ENCODE results near the gene HIF3A.

The HIF3A gene

GRCh38 chr19:46349311-46349993 lies 52.6 kb downstream of the HIF3A start:
- Mint-ChIP-seq H3K36me3 (ENCODE audit: insufficient read depth) (peaks cover 19% of the 10 kb centered on the region), H3K4me1 (ENCODE audit: low read depth in 2 of 2) (peaks cover 54 to 58% of the 10 kb centered on the region in 2 donors)
- ATAC-seq (replicated peaks), result no peak

GRCh38 chr19:46350029-46350757 lies 53.4 kb downstream of the HIF3A start:
- DNase-seq (peak in 1 of 3 experiments; percentile 22), ATAC-seq (replicated peaks) (no peak)
- Mint-ChIP-seq H3K4me3 (peak overlapping the region; percentile 79 to 81), H3K27me3 (no peaks in the 10 kb centered on the region), H3K9me3 (no peaks in the 10 kb centered on the region), H3K36me3 (ENCODE audit: insufficient read depth) (peaks cover 19% of the 10 kb centered on the region), H3K27ac (peak overlapping the region; percentile 89 to 93), H3K4me1 (ENCODE audit: low read depth in 2 of 2) (peaks cover 56 to 60% of the 10 kb centered on the region in 2 donors)

More at GRCh38 chr19:46349311-46349993, 52.6 kb downstream of the HIF3A start:
- H3K27ac Mint-ChIP-seq, result peak overlapping the region; percentile 89 to 93
- H3K4me3 Mint-ChIP-seq, result peak overlapping the region; percentile 79 to 81
- no peaks in the 10 kb centered on the region for H3K9me3 Mint-ChIP-seq
- no peaks in the 10 kb centered on the region for H3K27me3 Mint-ChIP-seq
- no peak for DNase-seq

- ATAC-seq (replicated peaks) (peak; percentile 48), DNase-seq (peak in 1 of 3 experiments; percentile 24)
Observed at GRCh38 chr19:46350758-46351159, 53.9 kb downstream of the HIF3A start.

GRCh38 chr19:46351241-46352041 lies 54.6 kb downstream of the HIF3A start:
- peak overlapping the region; percentile 79 to 81 for H3K4me3 Mint-ChIP-seq
- H3K27ac Mint-ChIP-seq, result peak overlapping the region; percentile 89 to 93
- DNase-seq (no peak), ATAC-seq (replicated peaks) (no peak)
- no peaks in the 10 kb centered on the region for H3K9me3 Mint-ChIP-seq
- H3K4me1 Mint-ChIP-seq (ENCODE audit: low read depth in 2 of 2), result peaks cover 60 to 61% of the 10 kb centered on the region in 2 donors
- H3K36me3 Mint-ChIP-seq (ENCODE audit: insufficient read depth), result peaks cover 14% of the 10 kb centered on the region
- no peaks in the 10 kb centered on the region for H3K27me3 Mint-ChIP-seq

More at GRCh38 chr19:46350758-46351159, 53.9 kb downstream of the HIF3A start:
- H3K9me3 Mint-ChIP-seq, result no peaks in the 10 kb centered on the region
- H3K4me1 Mint-ChIP-seq (ENCODE audit: low read depth in 2 of 2), result peaks cover 58 to 60% of the 10 kb centered on the region in 2 donors
- peak overlapping the region; percentile 89 to 93 for H3K27ac Mint-ChIP-seq
- peak overlapping the region; percentile 79 to 81 for H3K4me3 Mint-ChIP-seq
- H3K27me3 Mint-ChIP-seq, result no peaks in the 10 kb centered on the region
- H3K36me3 Mint-ChIP-seq (ENCODE audit: insufficient read depth), result peaks cover 14% of the 10 kb centered on the region

GRCh38 chr19:46353730-46354528 lies 57.1 kb downstream of the HIF3A start:
- Mint-ChIP-seq H3K4me1 (ENCODE audit: low read depth in 2 of 2) (peaks cover 51 to 54% of the 10 kb centered on the region in 2 donors), H3K27me3 (no peaks in the 10 kb centered on the region), H3K9me3 (no peaks in the 10 kb centered on the region), H3K27ac (peak overlapping the region in 1 of 2 donors; percentile 93), H3K4me3 (no peak overlapping the region), H3K36me3 (ENCODE audit: insufficient read depth) (peaks cover 11% of the 10 kb centered on the region)
- DNase-seq (no peak), ATAC-seq (replicated peaks) (no peak)

GRCh38 chr19:46355234-46356148 lies 58.6 kb downstream of the HIF3A start:
- peak overlapping the region; percentile 92 to 93 for H3K27ac Mint-ChIP-seq
- H3K36me3 Mint-ChIP-seq (ENCODE audit: insufficient read depth), result peaks cover 11% of the 10 kb centered on the region
- peaks cover 40 to 43% of the 10 kb centered on the region in 2 donors for H3K4me1 Mint-ChIP-seq (ENCODE audit: low read depth in 2 of 2)
- no peaks in the 10 kb centered on the region for H3K9me3 Mint-ChIP-seq
- H3K27me3 Mint-ChIP-seq, result no peaks in the 10 kb centered on the region
- no peak for ATAC-seq (replicated peaks)
- no peak overlapping the region for H3K4me3 Mint-ChIP-seq
- no peak for DNase-seq

- Mint-ChIP-seq H3K27me3 (no peaks in the 10 kb centered on the region), H3K9me3 (no peaks in the 10 kb centered on the region), H3K4me3 (no peak overlapping the region), H3K4me1 (ENCODE audit: low read depth in 2 of 2) (peaks cover 36 to 39% of the 10 kb centered on the region in 2 donors), H3K27ac (peak overlapping the region; percentile 92 to 93), H3K36me3 (ENCODE audit: insufficient read depth) (peaks cover 11% of the 10 kb centered on the region)
- no peak for ATAC-seq (replicated peaks)
- DNase-seq, result no peak
Observed at GRCh38 chr19:46356149-46357055, 59.6 kb downstream of the HIF3A start.

- ATAC-seq (replicated peaks) (no peak), DNase-seq (no peak)
- H3K9me3 Mint-ChIP-seq, result no peaks in the 10 kb centered on the region
- no peak overlapping the region for H3K4me3 Mint-ChIP-seq
- H3K27me3 Mint-ChIP-seq, result no peaks in the 10 kb centered on the region
- peak overlapping the region; percentile 36 to 53 for H3K27ac Mint-ChIP-seq
- peaks cover 30 to 35% of the 10 kb centered on the region in 2 donors for H3K4me1 Mint-ChIP-seq (ENCODE audit: low read depth in 2 of 2)
- H3K36me3 Mint-ChIP-seq (ENCODE audit: insufficient read depth), result peaks cover 15% of the 10 kb centered on the region
Observed at GRCh38 chr19:46357846-46358583, 61.2 kb downstream of the HIF3A start.

GRCh38 chr19:46361915-46362314 lies 65.1 kb downstream of the HIF3A start:
- H3K27me3 Mint-ChIP-seq, result no peaks in the 10 kb centered on the region
- H3K27ac Mint-ChIP-seq, result no peak overlapping the region
- H3K4me1 Mint-ChIP-seq (ENCODE audit: low read depth in 2 of 2), result peaks cover 31 to 53% of the 10 kb centered on the region in 2 donors
- DNase-seq (no peak), ATAC-seq (replicated peaks) (peak; percentile 99)
- H3K9me3 Mint-ChIP-seq, result no peaks in the 10 kb centered on the region
- H3K4me3 Mint-ChIP-seq, result peak overlapping the region; percentile 57 to 76
- H3K36me3 Mint-ChIP-seq (ENCODE audit: insufficient read depth), result peaks cover 15% of the 10 kb centered on the region

- Mint-ChIP-seq H3K9me3 (no peaks in the 10 kb centered on the region), H3K4me3 (no peak overlapping the region), H3K4me1 (ENCODE audit: low read depth in 2 of 2) (peaks cover 31 to 43% of the 10 kb centered on the region in 2 donors), H3K27ac (no peak overlapping the region), H3K27me3 (no peaks in the 10 kb centered on the region), H3K36me3 (ENCODE audit: insufficient read depth) (peaks cover 11% of the 10 kb centered on the region)
- DNase-seq (no peak), ATAC-seq (replicated peaks) (no peak)
Observed at GRCh38 chr19:46364359-46364758, 67.5 kb downstream of the HIF3A start.

- Mint-ChIP-seq H3K4me3 (peak overlapping the region in 1 of 2 donors; percentile 19), H3K27me3 (no peaks in the 10 kb centered on the region), H3K36me3 (ENCODE audit: insufficient read depth) (peaks cover 11% of the 10 kb centered on the region), H3K27ac (peak overlapping the region in 1 of 2 donors; percentile 20), H3K9me3 (no peaks in the 10 kb centered on the region), H3K4me1 (ENCODE audit: low read depth in 2 of 2) (peaks cover 31 to 39% of the 10 kb centered on the region in 2 donors)
- ATAC-seq (replicated peaks) (no peak), DNase-seq (no peak)
Observed at GRCh38 chr19:46365561-46365960, 68.7 kb downstream of the HIF3A start.

All from effector memory CD8-positive, alpha-beta T cell (primary cell).